HepG2 (cell line): ENCODE results near the gene MDFI. TPM values are rescaled to one million over a fixed set of nuclear protein-coding genes. Genes with fewer than 3 reads are reported as not detected.

ENCODE experiments used
- BORCS8-MEF2B ChIP-seq: sonication (generic); formaldehyde crosslinking; IDR thresholded peaks from 2 replicates; pipeline ENCODE4 v1.8.0; 2022; ENCODE audit warnings: mild to moderate bottlenecking, missing genetic modification reagents
- CENPT ChIP-seq: sonication (generic); formaldehyde crosslinking; IDR thresholded peaks from 2 replicates; pipeline ENCODE4 v1.8.0; 2022; ENCODE audit warnings: low read depth, mild to moderate bottlenecking, moderate library complexity, missing genetic modification reagents
- CREM ChIP-seq, 2 experiments: sonication (generic) in 1 of 2; formaldehyde crosslinking in 1 of 2; IDR thresholded peaks; 2 replicates each; pipeline versions ENCODE4 v1.4.0 to v1.6.1; 2016 to 2020; ENCODE audit warnings: antibody characterized with exemption in 1 of 2, mild to moderate bottlenecking in 1 of 2, missing genetic modification reagents in 1 of 2
- ETV5 ChIP-seq: IDR thresholded peaks from 2 replicates; pipeline ENCODE4 v1.6.1; 2018; ENCODE audit warnings: missing biosample characterization, missing genetic modification reagents, inconsistent platforms, borderline replicate concordance
- KDM6A ChIP-seq: IDR thresholded peaks from 2 replicates; pipeline ENCODE4 v1.6.1; 2016; ENCODE audit warnings: low read depth
- RNF2 ChIP-seq: fragments of 450-650 bp; conservative IDR thresholded peaks from 2 replicates; pipeline ENCODE4 v1.6.1; 2016; ENCODE audit warnings: low read depth
- SIN3B ChIP-seq: fragments of 150-350 bp; IDR thresholded peaks from 2 replicates; pipeline ENCODE4 v1.6.1; 2014; ENCODE audit warnings: low read length
- SP1 ChIP-seq, 2 experiments: fragments of 450-650 bp in 1 of 2; sonication (generic) in 1 of 2; formaldehyde crosslinking in 1 of 2; IDR thresholded peaks; 2 replicates each; pipeline versions ENCODE4 v1.4.0 to v1.6.1; 2016 to 2020; ENCODE audit warnings: missing genetic modification reagents in 1 of 2
- STAG1 ChIP-seq: sonication (generic); formaldehyde crosslinking; IDR thresholded peaks from 2 replicates; pipeline ENCODE4 v1.4.0; 2020; ENCODE audit warnings: missing genetic modification reagents
- ZBTB10 ChIP-seq: sonication (generic); formaldehyde crosslinking; IDR thresholded peaks from 2 replicates; pipeline ENCODE4 v1.4.0; 2020; ENCODE audit warnings: missing genetic modification reagents, borderline replicate concordance
- ZNF20 ChIP-seq: sonication (generic); formaldehyde crosslinking; IDR thresholded peaks from 2 replicates; pipeline ENCODE4 v1.4.0; 2020; ENCODE audit warnings: mild to moderate bottlenecking, moderate library complexity, missing genetic modification reagents
- ZNF296 ChIP-seq: sonication (generic); formaldehyde crosslinking; conservative IDR thresholded peaks from 2 replicates; pipeline ENCODE4 v1.5.0; 2020; ENCODE audit warnings: mild to moderate bottlenecking, missing genetic modification reagents
- ZNF3 ChIP-seq: IDR thresholded peaks from 2 replicates; pipeline ENCODE4 v1.7.0; 2017; ENCODE audit warnings: inconsistent platforms
- ZNF510 ChIP-seq: sonication (generic); formaldehyde crosslinking; IDR thresholded peaks from 2 replicates; pipeline ENCODE4 v1.4.0; 2020; ENCODE audit warnings: low read depth, mild to moderate bottlenecking, missing genetic modification reagents
- ZNF670 ChIP-seq: sonication (generic); formaldehyde crosslinking; IDR thresholded peaks from 2 replicates; pipeline ENCODE4 v1.8.0; 2022; ENCODE audit warnings: mild to moderate bottlenecking, missing genetic modification reagents, borderline replicate concordance
- ZNF720 ChIP-seq: sonication (generic); formaldehyde crosslinking; IDR thresholded peaks from 2 replicates; pipeline ENCODE4 v1.4.0; 2020; ENCODE audit warnings: missing genetic modification reagents
- polyA plus RNA-seq, 8 experiments: library from polyadenylated mRNA; depleted of rRNA in 3 of 8; stranded (reverse) in 7 of 8; unstranded in 1 of 8; fragments of >200 nt; fragmentation: Illumina TruSeq in 4 of 8; extraction: Trizol in 4 of 8; gene quantifications; 2 replicates each; pipeline versions ENCODE4 v1.2.1 to v1.2.3, GENCODE V29; 2011 to 2016; ENCODE audit warnings: low read depth in 4 of 8, missing spikeins in 1 of 8, mixed read lengths in 1 of 8; ENCODE audit not compliant: insufficient read depth in 1 of 8
- total RNA-seq, 5 experiments: library from RNA; depleted of rRNA; stranded (reverse); fragments of >200 nt; fragmentation: Illumina TruSeq; extraction: Trizol; gene quantifications; 2 replicates each; pipeline ENCODE4 v1.2.3, GENCODE V29; 2016; ENCODE audit warnings: low read depth in 1 of 5
- TF ChIP-seq, protein P1 (sequence below): sonication (generic); formaldehyde crosslinking; IDR thresholded peaks from 2 replicates; pipeline ENCODE4 v1.4.0; 2020; ENCODE audit warnings: missing genetic modification reagents, mild to moderate bottlenecking, borderline replicate concordance
- TF ChIP-seq, protein P2 (sequence below): sonication (generic); formaldehyde crosslinking; IDR thresholded peaks from 2 replicates; pipeline ENCODE4 v1.4.0; 2020; ENCODE audit warnings: mild to moderate bottlenecking, missing genetic modification reagents

Gene MDFI
- total and polyA plus RNA-seq, 2 of the 13 experiments (the other 11 are each of a cell fraction or from before 2014, with no cell fraction given): 0.28 TPM; not detected in 1

DNA sequence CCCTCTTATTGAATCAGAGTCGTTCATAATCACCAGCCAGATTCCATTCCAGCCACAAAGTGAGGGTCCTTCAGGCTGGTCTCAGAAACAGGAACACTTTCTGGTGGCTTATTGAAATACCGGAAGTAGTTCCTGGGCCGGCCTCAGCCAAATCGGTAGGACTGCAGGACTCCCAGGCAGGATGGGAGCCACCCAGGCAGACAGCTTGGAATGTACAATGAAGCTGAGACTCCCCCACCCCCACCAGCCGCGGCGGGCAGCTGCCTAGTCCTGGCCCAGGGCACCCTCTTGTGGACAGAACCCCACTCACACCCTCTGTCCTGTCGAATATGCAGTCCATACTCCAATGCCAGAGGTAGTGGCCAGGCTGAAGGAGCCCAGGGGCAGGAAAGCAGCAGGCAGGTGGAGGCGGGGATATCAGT, 43.8 kb downstream of the MDFI start (continued):
- no peak for TF ChIP-seq CENPT (CRISPR knock-in tag)
- TF ChIP-seq, protein P1, sequence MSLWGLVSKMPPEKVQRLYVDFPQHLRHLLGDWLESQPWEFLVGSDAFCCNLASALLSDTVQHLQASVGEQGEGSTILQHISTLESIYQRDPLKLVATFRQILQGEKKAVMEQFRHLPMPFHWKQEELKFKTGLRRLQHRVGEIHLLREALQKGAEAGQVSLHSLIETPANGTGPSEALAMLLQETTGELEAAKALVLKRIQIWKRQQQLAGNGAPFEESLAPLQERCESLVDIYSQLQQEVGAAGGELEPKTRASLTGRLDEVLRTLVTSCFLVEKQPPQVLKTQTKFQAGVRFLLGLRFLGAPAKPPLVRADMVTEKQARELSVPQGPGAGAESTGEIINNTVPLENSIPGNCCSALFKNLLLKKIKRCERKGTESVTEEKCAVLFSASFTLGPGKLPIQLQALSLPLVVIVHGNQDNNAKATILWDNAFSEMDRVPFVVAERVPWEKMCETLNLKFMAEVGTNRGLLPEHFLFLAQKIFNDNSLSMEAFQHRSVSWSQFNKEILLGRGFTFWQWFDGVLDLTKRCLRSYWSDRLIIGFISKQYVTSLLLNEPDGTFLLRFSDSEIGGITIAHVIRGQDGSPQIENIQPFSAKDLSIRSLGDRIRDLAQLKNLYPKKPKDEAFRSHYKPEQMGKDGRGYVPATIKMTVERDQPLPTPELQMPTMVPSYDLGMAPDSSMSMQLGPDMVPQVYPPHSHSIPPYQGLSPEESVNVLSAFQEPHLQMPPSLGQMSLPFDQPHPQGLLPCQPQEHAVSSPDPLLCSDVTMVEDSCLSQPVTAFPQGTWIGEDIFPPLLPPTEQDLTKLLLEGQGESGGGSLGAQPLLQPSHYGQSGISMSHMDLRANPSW (CRISPR knock-in tag): no peak
- peak; percentile 53; the same call in 1 of the 2 replicates for TF ChIP-seq BORCS8-MEF2B
- no peak for TF ChIP-seq SIN3B
- TF ChIP-seq ETV5 (CRISPR knock-in tag): peak; percentile 49; the same call in 1 of the 2 replicates
- no peak for TF ChIP-seq SP1 (IDR thresholded peaks at IDR 0.05)
- TF ChIP-seq SP1 (CRISPR knock-in tag; IDR thresholded peaks at IDR 0.05): no peak
- TF ChIP-seq ZBTB10 (CRISPR knock-in tag): no peak
- TF ChIP-seq ZNF3 (CRISPR knock-in tag): peak; percentile 89; the same call in 1 of the 2 replicates
- TF ChIP-seq RNF2: no peak
- TF ChIP-seq ZNF510: no peak
- TF ChIP-seq CREM (IDR thresholded peaks at IDR 0.05): no peak
- TF ChIP-seq CREM (CRISPR knock-in tag; IDR thresholded peaks at IDR 0.05): no peak
- peak; percentile 98 for TF ChIP-seq STAG1 (CRISPR knock-in tag)
- TF ChIP-seq, protein P2, sequence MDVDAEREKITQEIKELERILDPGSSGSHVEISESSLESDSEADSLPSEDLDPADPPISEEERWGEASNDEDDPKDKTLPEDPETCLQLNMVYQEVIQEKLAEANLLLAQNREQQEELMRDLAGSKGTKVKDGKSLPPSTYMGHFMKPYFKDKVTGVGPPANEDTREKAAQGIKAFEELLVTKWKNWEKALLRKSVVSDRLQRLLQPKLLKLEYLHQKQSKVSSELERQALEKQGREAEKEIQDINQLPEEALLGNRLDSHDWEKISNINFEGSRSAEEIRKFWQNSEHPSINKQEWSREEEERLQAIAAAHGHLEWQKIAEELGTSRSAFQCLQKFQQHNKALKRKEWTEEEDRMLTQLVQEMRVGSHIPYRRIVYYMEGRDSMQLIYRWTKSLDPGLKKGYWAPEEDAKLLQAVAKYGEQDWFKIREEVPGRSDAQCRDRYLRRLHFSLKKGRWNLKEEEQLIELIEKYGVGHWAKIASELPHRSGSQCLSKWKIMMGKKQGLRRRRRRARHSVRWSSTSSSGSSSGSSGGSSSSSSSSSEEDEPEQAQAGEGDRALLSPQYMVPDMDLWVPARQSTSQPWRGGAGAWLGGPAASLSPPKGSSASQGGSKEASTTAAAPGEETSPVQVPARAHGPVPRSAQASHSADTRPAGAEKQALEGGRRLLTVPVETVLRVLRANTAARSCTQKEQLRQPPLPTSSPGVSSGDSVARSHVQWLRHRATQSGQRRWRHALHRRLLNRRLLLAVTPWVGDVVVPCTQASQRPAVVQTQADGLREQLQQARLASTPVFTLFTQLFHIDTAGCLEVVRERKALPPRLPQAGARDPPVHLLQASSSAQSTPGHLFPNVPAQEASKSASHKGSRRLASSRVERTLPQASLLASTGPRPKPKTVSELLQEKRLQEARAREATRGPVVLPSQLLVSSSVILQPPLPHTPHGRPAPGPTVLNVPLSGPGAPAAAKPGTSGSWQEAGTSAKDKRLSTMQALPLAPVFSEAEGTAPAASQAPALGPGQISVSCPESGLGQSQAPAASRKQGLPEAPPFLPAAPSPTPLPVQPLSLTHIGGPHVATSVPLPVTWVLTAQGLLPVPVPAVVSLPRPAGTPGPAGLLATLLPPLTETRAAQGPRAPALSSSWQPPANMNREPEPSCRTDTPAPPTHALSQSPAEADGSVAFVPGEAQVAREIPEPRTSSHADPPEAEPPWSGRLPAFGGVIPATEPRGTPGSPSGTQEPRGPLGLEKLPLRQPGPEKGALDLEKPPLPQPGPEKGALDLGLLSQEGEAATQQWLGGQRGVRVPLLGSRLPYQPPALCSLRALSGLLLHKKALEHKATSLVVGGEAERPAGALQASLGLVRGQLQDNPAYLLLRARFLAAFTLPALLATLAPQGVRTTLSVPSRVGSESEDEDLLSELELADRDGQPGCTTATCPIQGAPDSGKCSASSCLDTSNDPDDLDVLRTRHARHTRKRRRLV (CRISPR knock-in tag): no peak
- no peak for TF ChIP-seq KDM6A (CRISPR knock-in tag)
- TF ChIP-seq ZNF20 (CRISPR knock-in tag): no peak
- no peak for TF ChIP-seq ZNF670 (CRISPR knock-in tag)
- no peak for TF ChIP-seq ZNF720
- TF ChIP-seq ZNF296 (CRISPR knock-in tag): no peak
